HUDEP-2 (cell line): Measurements from ENCODE around the gene PPDPF.
"Not testable (repeated sequence)": the region's sequence is repeated elsewhere in the genome, so short reads cannot be mapped to it uniquely, and the experiment has no call there.

ENCODE experiments used
- DNase-seq, 76 experiments: peaks; one replicate each; lab custom pipeline; 2025; ENCODE audit not compliant: unreplicated experiment in 76 of 76; lab: John Stamatoyannopoulos, UW

Gene PPDPF

GRCh38 chr20:63520504-63520933, at the start of gene PPDPF:
Gene PPDPF (plus strand): TSS chr20:63520765. CDS start chr20:63521309, 544 bp downstream.
- peak in 66 of 76 experiments; percentile 13 to 84 (median 62) for DNase-seq

DNA sequence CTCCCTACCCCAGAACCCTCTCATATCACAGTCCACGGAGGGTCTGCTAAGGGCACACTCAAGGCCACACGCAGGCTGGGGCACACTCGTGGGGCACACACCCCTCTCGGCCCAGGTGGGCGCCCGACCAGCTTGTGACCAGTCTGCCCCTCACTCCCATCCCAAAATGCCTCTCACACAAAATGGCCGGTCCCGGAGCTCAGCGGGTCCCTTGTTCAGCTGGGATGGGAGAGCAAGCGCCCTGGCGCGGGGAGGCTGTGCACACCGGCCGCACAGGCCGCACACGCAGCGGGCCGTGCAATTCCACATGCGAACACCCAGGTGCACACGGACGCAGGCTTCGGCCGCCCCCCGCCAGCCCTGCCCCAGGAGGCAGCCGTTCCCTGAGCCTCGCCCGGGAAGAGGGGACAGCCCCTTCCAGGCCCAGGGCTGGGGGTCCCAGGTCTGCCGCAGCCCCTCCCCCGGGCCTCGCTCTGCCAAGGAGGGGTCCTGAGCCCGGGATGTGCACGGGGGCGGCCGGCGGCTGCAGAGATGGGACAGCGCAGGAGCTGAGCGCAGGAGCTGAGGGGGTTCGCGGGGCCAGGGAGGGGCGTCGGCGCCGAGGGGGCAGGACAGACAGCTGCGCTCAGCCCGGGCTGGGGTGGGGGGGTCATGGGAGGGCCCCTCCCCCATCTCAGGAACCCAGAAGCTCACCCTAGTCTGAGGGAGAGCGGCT, 49.4 kb upstream of the PPDPF start:
- DNase-seq = no peak

- no peak for DNase-seq
Observed at GRCh38 chr20:63471717-63471980, 48.9 kb upstream of the PPDPF start.

DNA sequence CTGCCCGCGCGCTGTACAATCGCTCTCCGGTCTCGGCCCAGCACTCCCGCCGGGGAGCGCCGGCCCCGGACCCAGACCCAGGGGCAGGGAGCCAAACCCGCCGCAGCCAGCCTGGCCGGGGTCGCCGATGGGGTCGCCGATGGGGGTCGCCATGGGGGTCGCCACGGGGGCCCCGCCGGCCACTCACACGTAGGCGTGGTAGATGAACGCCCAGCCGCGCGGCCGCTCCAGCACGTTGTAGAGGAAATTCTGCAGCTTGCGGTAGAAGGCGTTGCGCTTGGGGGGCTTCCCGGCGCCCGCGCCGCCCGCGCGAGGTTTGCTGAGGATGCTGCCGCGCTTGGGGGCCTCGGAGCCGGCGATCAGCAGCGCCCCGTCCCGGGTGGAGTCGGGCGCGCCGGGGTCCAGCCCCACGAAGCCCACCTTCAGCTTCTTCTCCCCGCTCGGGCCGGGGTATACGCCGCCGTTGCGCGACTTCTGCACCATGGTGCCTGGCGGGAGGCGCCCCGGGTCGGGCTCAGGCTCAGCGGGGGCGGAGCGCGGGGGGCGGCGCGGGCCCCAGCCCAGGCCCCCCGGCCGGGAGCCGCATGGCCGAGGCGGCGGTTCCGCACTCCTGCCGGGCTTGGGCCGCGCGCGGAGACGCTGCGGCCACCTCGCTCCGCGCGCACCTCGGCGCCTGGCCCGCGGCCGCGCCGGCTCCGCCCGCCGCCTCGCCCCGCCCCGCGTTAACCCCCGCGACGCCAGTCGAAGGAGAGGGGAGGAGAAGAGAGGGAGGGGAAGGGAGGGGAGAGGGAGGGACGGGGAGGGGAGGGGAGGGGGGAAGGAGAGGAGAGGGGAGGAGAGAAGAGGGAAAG, 48.4 kb upstream of the PPDPF start, which contains the start of gene KCNQ2:
Gene KCNQ2, minus strand, starts transcription at position 675 of the 851 bp plus-strand sequence. Its CDS starts 192 bp downstream, at position 483.
- DNase-seq = no peak

GRCh38 chr20:63472862-63473390, 47.6 kb upstream of the PPDPF start:
- DNase-seq = no peak

DNA sequence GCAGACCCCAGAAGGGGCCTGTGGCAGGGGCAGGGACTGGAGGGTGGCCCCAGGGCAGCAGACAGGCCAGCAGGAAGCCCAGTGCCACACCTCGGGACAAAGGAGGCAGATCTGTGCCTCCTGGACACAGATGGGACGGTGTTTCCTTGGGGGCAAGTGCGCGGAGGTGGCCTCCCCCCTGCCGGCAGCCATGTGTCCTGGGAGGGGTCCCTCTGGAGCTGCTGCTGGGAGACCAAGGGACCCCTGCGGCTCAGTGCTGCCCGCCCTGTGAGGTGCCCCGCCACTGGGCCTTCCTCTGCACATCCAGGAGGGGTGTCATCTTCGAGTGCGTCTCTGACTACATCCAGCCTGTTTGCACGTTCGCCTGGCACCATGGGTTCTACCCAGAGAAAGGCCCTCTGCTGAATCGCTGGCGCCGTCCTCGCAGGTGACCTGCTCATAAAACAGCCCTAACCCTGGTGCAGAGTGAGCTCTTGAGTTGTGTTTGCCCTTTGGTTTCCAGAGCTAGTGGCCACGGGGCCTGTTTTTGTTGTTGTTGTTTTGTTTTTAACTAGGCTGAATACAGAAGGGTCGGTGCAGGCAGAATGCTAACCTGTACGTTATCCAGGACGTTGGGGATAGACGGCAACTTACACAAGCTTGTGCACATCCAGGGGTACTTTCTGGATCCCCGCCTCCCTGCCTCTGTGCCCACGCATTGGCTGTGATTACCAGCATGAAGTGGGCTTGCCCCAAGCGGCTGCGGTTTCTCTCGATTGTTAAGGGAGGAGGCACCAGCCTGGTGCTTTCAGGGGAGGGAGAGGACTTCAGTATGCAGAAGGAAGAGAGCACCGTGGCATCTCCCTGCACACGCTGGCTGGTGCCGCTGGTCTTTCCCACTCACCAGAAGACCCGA, 46.8 kb upstream of the PPDPF start:
- peak in 5 of 76 experiments; percentile 6 to 38 (median 20) for DNase-seq

DNA sequence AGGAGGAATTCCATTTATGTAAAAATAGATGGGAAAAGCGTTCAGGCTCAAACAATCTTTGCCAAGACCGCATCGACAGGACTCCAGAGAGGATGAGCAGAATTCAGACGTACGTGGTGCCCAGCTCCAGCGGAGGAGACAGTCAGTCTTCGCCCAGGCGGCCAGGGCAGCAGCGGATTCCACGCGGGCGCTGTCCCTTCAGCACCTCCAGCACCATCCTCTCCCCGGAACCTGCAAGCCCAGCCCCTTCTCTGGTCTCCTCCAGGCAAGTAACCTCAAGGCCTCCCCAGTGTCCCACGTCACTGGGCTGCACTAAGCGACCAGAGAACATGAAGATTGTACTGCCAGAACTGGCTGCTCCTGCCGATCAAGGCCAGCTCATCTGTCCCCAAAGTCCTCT, 45.4 kb upstream of the PPDPF start:
- no peak for DNase-seq

- no peak for DNase-seq
Observed at GRCh38 chr20:63477061-63477616, 43.4 kb upstream of the PPDPF start.

DNA sequence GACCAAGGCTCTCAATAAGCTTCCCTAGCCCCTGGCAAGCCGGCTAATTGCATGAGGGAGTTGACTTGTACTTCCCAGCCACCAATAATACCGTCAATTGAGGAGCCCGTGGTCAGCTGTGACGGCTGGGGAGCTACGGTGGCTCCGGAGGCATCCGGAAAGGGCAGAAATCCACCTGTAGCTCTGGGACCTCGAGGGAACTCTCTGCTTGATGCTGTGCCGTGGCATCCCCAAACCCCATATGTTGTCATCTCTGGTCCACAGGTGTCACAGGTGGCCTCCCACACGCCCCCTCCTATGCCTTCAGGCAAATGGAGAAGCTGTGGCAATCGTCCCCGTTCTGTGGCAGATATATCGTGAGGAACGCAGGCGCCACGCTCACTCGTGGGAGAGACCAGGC, 42.6 kb upstream of the PPDPF start:
- DNase-seq = no peak

GRCh38 chr20:63478346-63479302, 41.9 kb upstream of the PPDPF start:
- DNase-seq = peak in 1 of 76 experiments; percentile 8

DNA sequence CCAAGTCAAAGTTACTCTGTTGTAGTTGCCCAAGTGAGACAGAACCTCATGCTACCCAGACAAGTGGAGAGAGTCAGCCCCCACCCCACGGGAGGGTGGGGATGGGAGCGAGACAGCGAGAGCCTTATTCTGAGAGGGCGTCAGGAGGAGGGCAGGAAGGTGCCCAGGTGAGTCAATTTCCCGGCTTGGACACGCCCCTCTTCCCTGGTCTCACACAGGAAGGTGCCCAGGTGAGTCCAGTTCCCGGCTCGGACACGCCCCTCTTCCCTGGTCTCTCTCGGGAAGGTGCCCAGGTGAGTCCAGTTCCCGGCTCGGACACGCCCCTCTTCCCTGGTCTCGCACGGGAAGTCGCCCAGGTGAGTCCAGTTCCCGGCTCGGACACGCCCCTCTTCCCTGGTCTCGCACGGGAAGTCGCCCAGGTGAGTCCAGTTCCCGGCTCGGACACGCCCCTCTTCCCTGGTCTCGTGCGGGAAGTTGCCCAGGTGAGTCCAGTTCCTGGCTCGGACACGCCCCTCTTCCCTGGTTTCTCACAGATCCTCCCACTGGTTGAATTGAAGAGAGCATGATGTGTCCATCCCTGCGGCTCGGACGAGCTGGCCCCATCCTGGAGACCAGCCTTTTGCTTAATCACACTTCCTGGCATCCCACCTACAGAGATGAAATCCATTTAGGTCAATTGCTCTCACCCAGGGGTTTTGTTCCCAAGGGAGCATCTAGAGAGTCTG, 40.7 kb upstream of the PPDPF start:
- not testable (repeated sequence) for DNase-seq

GRCh38 chr20:63481503-63481902, 39.1 kb upstream of the PPDPF start:
- no peak for DNase-seq

- no peak for DNase-seq
Observed at GRCh38 chr20:63482021-63482587, 38.5 kb upstream of the PPDPF start.

DNA sequence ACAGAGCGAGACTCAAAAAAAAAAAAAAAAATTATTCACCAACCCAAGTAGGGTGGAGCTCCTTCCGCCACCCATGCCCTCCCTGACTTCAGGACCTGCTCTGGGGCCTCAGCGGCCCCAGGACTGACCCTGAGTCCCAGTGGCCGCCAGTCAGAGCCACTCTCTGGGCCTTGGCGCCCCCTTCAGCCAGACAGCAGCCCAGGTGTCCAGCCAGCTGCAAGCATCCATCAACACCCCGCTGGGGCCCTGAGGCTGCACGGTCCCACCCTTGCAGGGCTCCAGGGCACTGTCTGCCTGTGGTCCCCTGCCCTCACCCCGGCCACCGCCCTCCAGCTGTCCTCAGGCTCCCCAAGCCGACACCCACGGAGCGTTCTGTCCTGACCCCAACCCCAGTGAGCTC, 36.7 kb upstream of the PPDPF start:
- DNase-seq = no peak

GRCh38 chr20:63484236-63484635, 36.3 kb upstream of the PPDPF start:
- DNase-seq = no peak

DNA sequence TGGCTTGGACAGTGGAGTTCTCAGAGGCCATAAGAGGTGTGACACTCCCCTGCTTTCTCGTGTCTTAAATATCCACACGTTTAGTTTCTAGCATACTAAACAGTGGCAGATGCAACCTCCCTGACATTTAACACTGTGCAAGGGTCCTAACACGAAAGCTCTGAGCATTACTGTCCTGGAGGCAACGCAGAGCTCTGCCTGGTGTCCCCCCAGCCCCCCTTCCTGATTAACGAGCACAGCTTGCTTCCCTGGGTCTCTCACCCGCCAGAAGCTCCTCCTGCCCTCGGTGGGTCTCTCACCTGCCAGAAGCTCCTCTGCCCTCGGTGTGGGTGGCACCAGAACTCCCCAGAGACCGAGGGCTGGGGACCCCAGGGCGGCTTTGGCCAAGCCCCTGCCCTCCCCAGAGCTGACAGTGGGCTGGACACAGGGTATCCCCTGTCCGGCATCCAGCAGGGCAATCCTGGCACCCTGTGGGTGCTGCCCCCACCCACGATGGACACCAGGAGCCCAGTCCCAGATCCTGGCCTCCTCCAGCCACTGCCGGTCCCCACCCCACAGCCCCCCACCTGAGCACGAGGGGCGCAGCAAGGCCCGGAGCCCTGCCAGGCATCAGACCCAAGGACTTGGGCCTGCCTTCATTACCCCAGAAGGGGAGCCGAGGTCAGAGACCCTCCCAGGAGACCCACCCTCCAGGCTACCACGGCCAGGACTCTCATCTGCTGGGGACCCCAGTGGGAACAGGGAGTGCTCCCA, 35.7 kb upstream of the PPDPF start:
- DNase-seq = no peak

GRCh38 chr20:63486300-63486855, 34.2 kb upstream of the PPDPF start:
- no peak for DNase-seq
